ENCODE data around the gene ACSS2. TPM values are rescaled to one million over a fixed set of nuclear protein-coding genes. Genes with fewer than 3 reads are reported as not detected.

The ACSS2 gene
- total and polyA plus RNA-seq, 2 experiments from 2014 or later, result 26.1 to 49.3 TPM

DNA sequence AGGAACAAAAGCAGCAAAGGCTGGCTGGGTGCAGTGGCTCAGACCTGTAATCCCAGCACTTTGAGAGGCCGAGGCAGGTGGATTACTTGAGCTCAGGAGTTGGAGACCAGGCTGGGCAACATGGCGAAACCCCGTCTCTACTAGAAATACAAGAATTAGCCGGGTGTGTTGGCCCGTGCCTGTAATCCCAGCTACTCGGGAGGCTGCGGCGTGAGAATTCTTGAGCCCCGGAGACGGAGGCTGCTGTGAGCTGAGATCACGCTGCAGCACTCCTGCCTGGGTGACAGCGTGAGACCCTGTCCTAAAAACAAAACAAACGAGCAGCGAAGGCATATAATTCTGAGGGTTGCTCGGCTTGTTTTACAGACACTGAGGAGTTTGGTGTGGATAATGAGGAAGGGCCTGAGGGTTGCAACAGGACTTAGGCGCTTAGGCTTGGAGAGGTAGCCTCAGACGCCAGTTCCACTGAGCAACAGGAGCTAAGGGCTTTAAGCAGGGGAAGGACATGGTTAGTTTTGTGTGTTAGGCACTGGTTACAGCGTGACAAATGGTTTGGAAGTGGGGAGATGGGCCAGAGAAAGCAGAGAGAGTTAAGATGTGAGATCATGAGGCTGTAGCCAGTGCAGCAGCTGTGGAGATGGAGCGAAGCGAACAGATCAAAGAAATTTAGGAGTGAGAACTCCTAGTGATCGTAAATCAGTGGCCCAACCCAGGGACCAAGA lies 80.5 kb downstream of the ACSS2 start:
- Mint-ChIP-seq H3K4me3 (peak overlapping the region; percentile 95; the same call in 2 of the 3 replicates), H3K27me3 (ENCODE audit: insufficient read depth, low read depth, poor library complexity) (peaks cover 9% of the 10 kb centered on the region), H3K9me3 (peaks cover 4% of the 10 kb centered on the region; the same call in 2 of the 3 replicates), H3K36me3 (ENCODE audit: low read depth) (no peaks in the 10 kb centered on the region), H3K27ac (peak overlapping the region; percentile 94), H3K4me1 (peaks cover 36% of the 10 kb centered on the region)
- ATAC-seq (no peak), DNase-seq (ENCODE audit: low spot score) (no peak)
- H3K27me3 ChIP-seq (ENCODE audit: insufficient read depth), result no peaks in the 10 kb centered on the region
- no peaks in the 10 kb centered on the region for H3K36me3 ChIP-seq (ENCODE audit: insufficient read depth)
- no peaks in the 10 kb centered on the region for H3K79me2 ChIP-seq (replicated peaks; ENCODE audit: insufficient read depth)
- H3K9me2 ChIP-seq (ENCODE audit: insufficient read depth), result no peaks in the 10 kb centered on the region
- peaks cover 31% of the 10 kb centered on the region for H3K4me1 ChIP-seq (ENCODE audit: insufficient read depth)
- H3K4me2 ChIP-seq, result peak overlapping the region; percentile 73; the same call in 1 of the 2 replicates
- TF ChIP-seq, protein P1, sequence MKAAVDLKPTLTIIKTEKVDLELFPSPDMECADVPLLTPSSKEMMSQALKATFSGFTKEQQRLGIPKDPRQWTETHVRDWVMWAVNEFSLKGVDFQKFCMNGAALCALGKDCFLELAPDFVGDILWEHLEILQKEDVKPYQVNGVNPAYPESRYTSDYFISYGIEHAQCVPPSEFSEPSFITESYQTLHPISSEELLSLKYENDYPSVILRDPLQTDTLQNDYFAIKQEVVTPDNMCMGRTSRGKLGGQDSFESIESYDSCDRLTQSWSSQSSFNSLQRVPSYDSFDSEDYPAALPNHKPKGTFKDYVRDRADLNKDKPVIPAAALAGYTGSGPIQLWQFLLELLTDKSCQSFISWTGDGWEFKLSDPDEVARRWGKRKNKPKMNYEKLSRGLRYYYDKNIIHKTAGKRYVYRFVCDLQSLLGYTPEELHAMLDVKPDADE (IDR thresholded peaks at IDR 0.05), result no peak
- TF ChIP-seq ZNF114 (CRISPR knock-in tag; IDR thresholded peaks at IDR 0.05) (no peak), CREB1 (CRISPR knock-in tag; IDR thresholded peaks at IDR 0.05; ENCODE audit: low read depth) (no peak), STAT1 (IDR thresholded peaks at IDR 0.05; ENCODE audit: unreplicated experiment) (no peak)
- TF ChIP-seq, protein P2, sequence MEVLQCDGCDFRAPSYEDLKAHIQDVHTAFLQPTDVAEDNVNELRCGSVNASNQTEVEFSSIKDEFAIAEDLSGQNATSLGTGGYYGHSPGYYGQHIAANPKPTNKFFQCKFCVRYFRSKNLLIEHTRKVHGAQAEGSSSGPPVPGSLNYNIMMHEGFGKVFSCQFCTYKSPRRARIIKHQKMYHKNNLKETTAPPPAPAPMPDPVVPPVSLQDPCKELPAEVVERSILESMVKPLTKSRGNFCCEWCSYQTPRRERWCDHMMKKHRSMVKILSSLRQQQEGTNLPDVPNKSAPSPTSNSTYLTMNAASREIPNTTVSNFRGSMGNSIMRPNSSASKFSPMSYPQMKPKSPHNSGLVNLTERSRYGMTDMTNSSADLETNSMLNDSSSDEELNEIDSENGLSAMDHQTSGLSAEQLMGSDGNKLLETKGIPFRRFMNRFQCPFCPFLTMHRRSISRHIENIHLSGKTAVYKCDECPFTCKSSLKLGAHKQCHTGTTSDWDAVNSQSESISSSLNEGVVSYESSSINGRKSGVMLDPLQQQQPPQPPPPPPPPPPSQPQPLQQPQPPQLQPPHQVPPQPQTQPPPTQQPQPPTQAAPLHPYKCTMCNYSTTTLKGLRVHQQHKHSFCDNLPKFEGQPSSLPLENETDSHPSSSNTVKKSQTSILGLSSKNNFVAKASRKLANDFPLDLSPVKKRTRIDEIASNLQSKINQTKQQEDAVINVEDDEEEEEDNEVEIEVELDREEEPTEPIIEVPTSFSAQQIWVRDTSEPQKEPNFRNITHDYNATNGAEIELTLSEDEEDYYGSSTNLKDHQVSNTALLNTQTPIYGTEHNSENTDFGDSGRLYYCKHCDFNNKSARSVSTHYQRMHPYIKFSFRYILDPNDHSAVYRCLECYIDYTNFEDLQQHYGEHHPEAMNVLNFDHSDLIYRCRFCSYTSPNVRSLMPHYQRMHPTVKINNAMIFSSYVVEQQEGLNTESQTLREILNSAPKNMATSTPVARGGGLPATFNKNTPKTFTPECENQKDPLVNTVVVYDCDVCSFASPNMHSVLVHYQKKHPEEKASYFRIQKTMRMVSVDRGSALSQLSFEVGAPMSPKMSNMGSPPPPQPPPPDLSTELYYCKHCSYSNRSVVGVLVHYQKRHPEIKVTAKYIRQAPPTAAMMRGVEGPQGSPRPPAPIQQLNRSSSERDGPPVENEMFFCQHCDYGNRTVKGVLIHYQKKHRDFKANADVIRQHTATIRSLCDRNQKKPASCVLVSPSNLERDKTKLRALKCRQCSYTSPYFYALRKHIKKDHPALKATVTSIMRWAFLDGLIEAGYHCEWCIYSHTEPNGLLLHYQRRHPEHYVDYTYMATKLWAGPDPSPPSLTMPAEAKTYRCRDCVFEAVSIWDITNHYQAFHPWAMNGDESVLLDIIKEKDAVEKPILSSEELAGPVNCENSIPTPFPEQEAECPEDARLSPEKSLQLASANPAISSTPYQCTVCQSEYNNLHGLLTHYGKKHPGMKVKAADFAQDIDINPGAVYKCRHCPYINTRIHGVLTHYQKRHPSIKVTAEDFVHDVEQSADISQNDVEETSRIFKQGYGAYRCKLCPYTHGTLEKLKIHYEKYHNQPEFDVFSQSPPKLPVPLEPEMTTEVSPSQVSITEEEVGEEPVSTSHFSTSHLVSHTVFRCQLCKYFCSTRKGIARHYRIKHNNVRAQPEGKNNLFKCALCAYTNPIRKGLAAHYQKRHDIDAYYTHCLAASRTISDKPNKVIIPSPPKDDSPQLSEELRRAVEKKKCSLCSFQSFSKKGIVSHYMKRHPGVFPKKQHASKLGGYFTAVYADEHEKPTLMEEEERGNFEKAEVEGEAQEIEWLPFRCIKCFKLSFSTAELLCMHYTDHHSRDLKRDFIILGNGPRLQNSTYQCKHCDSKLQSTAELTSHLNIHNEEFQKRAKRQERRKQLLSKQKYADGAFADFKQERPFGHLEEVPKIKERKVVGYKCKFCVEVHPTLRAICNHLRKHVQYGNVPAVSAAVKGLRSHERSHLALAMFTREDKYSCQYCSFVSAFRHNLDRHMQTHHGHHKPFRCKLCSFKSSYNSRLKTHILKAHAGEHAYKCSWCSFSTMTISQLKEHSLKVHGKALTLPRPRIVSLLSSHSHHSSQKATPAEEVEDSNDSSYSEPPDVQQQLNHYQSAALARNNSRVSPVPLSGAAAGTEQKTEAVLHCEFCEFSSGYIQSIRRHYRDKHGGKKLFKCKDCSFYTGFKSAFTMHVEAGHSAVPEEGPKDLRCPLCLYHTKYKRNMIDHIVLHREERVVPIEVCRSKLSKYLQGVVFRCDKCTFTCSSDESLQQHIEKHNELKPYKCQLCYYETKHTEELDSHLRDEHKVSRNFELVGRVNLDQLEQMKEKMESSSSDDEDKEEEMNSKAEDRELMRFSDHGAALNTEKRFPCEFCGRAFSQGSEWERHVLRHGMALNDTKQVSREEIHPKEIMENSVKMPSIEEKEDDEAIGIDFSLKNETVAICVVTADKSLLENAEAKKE (CRISPR knock-in tag; IDR thresholded peaks at IDR 0.05), result no peak
- TF ChIP-seq, protein P3, sequence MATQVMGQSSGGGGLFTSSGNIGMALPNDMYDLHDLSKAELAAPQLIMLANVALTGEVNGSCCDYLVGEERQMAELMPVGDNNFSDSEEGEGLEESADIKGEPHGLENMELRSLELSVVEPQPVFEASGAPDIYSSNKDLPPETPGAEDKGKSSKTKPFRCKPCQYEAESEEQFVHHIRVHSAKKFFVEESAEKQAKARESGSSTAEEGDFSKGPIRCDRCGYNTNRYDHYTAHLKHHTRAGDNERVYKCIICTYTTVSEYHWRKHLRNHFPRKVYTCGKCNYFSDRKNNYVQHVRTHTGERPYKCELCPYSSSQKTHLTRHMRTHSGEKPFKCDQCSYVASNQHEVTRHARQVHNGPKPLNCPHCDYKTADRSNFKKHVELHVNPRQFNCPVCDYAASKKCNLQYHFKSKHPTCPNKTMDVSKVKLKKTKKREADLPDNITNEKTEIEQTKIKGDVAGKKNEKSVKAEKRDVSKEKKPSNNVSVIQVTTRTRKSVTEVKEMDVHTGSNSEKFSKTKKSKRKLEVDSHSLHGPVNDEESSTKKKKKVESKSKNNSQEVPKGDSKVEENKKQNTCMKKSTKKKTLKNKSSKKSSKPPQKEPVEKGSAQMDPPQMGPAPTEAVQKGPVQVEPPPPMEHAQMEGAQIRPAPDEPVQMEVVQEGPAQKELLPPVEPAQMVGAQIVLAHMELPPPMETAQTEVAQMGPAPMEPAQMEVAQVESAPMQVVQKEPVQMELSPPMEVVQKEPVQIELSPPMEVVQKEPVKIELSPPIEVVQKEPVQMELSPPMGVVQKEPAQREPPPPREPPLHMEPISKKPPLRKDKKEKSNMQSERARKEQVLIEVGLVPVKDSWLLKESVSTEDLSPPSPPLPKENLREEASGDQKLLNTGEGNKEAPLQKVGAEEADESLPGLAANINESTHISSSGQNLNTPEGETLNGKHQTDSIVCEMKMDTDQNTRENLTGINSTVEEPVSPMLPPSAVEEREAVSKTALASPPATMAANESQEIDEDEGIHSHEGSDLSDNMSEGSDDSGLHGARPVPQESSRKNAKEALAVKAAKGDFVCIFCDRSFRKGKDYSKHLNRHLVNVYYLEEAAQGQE (IDR thresholded peaks at IDR 0.05; ENCODE audit: unreplicated experiment), result no peak
- H2AFZ ChIP-seq, result peak overlapping the region; percentile 76
- H3F3A ChIP-seq (replicated peaks; ENCODE audit: low read depth), result peaks cover 13% of the 10 kb centered on the region; the same call in 1 of the 2 replicates
- peak overlapping the region; percentile 92; the same call in 1 of the 2 replicates for H3K27ac ChIP-seq (ENCODE audit: low read depth)
- H3K4me3 ChIP-seq, result no peak overlapping the region
- H4K20me1 ChIP-seq (replicated peaks; ENCODE audit: insufficient read depth), result no peaks in the 10 kb centered on the region

All from GM23338 (cell line).